Measurements from ENCODE around the gene EAF1.

DNA sequence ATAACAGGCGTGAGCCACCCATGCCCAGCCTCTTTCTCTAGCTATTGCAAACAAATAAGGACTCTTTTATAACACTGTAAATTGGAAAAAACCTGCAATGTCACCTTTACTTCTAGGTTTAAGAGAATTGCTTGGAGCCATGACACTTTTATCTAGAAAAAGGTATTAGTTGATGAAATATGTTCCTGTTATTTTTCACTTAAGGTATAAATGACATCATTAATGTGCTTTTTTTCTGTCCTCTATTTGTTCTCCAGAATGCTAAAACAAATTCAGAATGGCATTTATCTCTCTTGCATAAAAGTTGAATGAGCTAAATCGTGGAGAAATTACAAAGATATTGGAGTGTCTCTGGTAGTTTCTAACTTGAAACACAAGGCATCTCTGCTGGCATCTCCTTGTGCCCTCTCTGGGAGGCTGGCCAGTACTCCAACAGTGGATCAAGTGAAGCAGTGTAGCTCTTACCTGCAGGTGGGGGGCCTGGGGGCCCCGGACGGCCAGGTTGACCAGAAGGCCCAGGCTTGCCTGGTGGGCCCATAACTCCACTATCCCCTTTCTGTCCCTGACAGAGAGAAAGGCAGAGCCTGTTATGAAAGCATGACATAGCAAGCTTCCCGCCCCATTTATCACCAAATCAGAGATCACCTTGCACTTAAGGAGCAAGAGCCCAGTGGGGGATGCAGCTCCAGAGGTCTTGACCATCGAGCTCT is 38.6 kb downstream of the EAF1 start:
- TF ChIP-seq TAF1 (IDR thresholded peaks at IDR 0.05; ENCODE audit: low read depth), result no peak
- TF ChIP-seq RAD21 (conservative IDR thresholded peaks at IDR 0.05), result no peak
- no peak for TF ChIP-seq CTCF (IDR thresholded peaks at IDR 0.05; ENCODE audit: poor library complexity, severe bottlenecking)
- TF ChIP-seq EZH2 (IDR thresholded peaks at IDR 0.05; ENCODE audit: borderline replicate concordance, insufficient read depth, low read length, poor library complexity, severe bottlenecking), result no peak
- no peak for TF ChIP-seq EP300 (conservative IDR thresholded peaks at IDR 0.05; ENCODE audit: poor library complexity, severe bottlenecking)
- no peak for TF ChIP-seq REST (IDR thresholded peaks at IDR 0.05; ENCODE audit: borderline replicate concordance)
- TF ChIP-seq MXI1 (conservative IDR thresholded peaks at IDR 0.05; ENCODE audit: poor library complexity, severe bottlenecking), result no peak
